Endothelial cell (in vitro differentiated cells): ENCODE data around the gene VPS13D. TPM values are rescaled to one million over a fixed set of nuclear protein-coding genes. Genes with fewer than 3 reads are reported as not detected.

ENCODE experiments used
- DNase-seq: peaks from one replicate; pipeline ENCODE4 v3.0.0; 2021; ENCODE audit warnings: low spot score
- H3K27ac Mint-ChIP-seq: one replicate; pipeline ENCODE4 v1.8.0; 2021; ENCODE audit warnings: mixed read lengths, inconsistent platforms; ENCODE audit not compliant: unreplicated experiment
- H3K27me3 Mint-ChIP-seq: one replicate; pipeline ENCODE4 v1.8.0; 2021; ENCODE audit warnings: mild to moderate bottlenecking, moderate library complexity, mixed read lengths, inconsistent platforms; ENCODE audit not compliant: unreplicated experiment
- H3K36me3 Mint-ChIP-seq: one replicate; pipeline ENCODE4 v1.8.0; 2021; ENCODE audit warnings: mild to moderate bottlenecking, low read depth, mixed read lengths, inconsistent platforms; ENCODE audit not compliant: unreplicated experiment
- H3K4me1 Mint-ChIP-seq: one replicate; pipeline ENCODE4 v1.8.0; 2021; ENCODE audit warnings: mild to moderate bottlenecking, mixed read lengths, inconsistent platforms; ENCODE audit not compliant: unreplicated experiment
- H3K4me3 Mint-ChIP-seq: one replicate; pipeline ENCODE4 v1.8.0; 2021; ENCODE audit warnings: mild to moderate bottlenecking, mixed read lengths, inconsistent platforms; ENCODE audit not compliant: unreplicated experiment
- H3K9me3 Mint-ChIP-seq: one replicate; pipeline ENCODE4 v1.8.0; 2021; ENCODE audit warnings: mixed read lengths, inconsistent platforms; ENCODE audit not compliant: unreplicated experiment
- total RNA-seq: library from RNA; stranded (reverse); fragmentation: NEBNext Ultra II Directional; extraction: Animal tissue kit (Norgen Biotek cat#: 25700); gene quantifications from one replicate; pipeline ENCODE4 v1.2.1, GENCODE V29; 2021; ENCODE audit not compliant: unreplicated experiment
- TF ChIP-seq, protein P1 (sequence below): fragments of 200-600 bp; sonication (generic); IDR thresholded peaks from one replicate; pipeline ENCODE4 v1.5.0; 2021; ENCODE audit warnings: antibody characterized with exemption; ENCODE audit not compliant: unreplicated experiment

Gene VPS13D
- total RNA-seq, 1 donor from 2014 or later: 37.8 TPM

DNA sequence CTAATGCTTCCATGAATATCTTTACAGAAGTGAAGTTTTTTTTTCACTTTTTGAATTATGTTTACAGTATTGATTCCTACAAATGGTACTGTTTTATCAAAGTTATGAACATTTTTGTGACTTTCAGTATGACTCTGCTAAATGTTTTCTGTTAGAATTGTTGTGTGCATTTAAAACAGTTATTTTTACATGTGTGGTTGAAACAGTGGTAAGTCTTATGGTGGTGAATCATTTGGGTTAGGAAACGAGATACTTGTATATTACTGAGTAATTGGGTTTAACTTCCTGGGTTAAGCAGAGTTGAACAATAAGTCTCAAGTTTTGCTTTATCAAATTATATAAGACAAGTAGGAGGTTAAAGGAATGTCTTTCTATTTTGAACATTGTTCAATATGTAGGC, 66.8 kb downstream of the VPS13D start:
- Mint-ChIP-seq H3K36me3 (peaks cover 9% of the 10 kb centered on the region), H3K27ac (no peak overlapping the region), H3K4me3 (no peak overlapping the region), H3K27me3 (no peaks in the 10 kb centered on the region), H3K9me3 (no peaks in the 10 kb centered on the region), H3K4me1 (no peaks in the 10 kb centered on the region)
- no peak for DNase-seq
- TF ChIP-seq, protein P1, sequence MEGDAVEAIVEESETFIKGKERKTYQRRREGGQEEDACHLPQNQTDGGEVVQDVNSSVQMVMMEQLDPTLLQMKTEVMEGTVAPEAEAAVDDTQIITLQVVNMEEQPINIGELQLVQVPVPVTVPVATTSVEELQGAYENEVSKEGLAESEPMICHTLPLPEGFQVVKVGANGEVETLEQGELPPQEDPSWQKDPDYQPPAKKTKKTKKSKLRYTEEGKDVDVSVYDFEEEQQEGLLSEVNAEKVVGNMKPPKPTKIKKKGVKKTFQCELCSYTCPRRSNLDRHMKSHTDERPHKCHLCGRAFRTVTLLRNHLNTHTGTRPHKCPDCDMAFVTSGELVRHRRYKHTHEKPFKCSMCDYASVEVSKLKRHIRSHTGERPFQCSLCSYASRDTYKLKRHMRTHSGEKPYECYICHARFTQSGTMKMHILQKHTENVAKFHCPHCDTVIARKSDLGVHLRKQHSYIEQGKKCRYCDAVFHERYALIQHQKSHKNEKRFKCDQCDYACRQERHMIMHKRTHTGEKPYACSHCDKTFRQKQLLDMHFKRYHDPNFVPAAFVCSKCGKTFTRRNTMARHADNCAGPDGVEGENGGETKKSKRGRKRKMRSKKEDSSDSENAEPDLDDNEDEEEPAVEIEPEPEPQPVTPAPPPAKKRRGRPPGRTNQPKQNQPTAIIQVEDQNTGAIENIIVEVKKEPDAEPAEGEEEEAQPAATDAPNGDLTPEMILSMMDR: no peak

DNA sequence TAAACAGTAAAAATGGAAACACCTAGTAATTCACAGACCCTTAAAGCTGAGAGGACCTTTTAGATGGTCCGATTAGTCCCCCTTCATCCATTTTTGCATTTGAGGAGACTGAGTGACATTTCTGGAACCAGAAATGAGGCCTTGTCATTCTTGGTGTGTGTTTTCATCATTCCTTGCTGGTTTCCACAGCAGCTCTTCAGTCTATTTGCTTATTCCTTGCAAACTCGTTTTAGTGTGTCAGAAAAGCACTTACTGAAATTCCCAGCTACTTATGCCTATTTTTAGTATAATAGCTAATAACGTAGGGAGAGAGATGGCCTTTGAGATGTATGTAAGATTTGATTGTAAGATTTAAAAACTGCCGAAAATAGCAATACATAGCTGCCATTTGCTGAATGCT, 70.9 kb downstream of the VPS13D start:
- Mint-ChIP-seq H3K4me3 (no peak overlapping the region), H3K36me3 (peaks cover 28% of the 10 kb centered on the region), H3K27me3 (no peaks in the 10 kb centered on the region), H3K27ac (no peak overlapping the region), H3K4me1 (no peaks in the 10 kb centered on the region), H3K9me3 (no peaks in the 10 kb centered on the region)
- TF ChIP-seq, protein P1: no peak
- no peak for DNase-seq

DNA sequence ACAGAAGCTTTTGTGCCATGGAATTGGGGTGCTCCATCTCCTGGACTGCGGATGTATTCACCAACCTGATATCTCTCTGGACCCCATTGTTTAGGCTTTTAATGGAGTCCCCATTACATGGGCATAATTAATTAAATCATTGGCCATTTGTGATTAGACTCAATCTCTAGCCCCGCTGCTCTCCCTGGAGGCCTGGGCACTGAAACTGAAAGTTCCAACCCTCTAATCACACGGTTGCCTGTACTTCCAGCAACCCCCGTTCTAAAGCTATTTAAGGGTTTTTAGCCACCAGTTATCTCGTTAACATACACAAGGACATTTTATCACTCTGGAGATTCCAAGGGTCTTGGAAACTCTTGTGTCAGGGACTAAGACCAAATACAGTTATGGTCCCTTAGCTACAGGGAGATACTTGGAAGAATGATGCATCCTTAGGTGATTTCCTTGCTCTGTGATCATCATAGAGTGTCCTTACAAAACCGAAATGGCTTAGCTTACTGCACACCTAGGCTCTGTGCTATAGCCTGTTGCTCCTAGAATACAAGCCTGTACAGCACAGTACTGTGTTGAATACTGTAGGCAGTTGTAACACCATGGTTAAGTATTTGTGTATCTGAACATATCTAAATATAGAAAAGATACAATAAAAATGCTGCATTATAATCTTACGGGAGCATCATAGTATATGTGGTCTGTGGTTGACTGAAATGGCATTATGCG, 71.8 kb downstream of the VPS13D start:
- no peak overlapping the region for H3K4me3 Mint-ChIP-seq
- H3K27ac Mint-ChIP-seq: no peak overlapping the region
- no peaks in the 10 kb centered on the region for H3K27me3 Mint-ChIP-seq
- H3K36me3 Mint-ChIP-seq: peaks cover 37% of the 10 kb centered on the region
- no peaks in the 10 kb centered on the region for H3K9me3 Mint-ChIP-seq
- H3K4me1 Mint-ChIP-seq: no peaks in the 10 kb centered on the region
- no peak for DNase-seq
- TF ChIP-seq, protein P1: no peak

DNA sequence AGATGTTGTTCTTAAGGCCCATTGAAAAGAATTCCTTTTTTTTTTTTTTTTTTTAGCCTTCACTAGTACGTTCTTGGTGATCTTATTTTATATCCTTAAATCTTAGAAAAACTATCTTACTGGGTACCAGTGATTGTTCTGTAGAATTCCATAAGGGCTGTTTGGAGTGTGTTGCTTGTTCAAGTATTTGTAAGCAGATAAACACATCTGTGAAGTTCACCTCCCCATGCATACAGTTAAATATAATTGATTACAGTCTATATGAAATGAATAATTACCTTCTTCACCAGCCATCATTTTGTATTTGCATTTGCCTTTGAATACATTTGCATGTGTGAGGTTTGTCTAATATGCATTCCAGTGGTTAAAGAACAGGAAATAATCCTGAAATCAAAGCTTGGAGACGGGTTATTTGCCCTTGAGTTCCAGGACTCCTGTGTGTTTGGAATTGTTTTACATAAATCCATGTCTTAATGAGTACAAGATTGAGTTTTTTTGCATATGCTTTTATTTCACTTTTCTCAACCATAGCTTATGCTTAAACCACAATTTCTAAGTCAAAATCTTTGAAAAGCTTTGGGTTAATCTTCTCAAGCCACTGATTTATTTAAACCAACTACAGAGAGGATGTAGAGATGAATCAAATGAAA, 73.1 kb downstream of the VPS13D start:
- Mint-ChIP-seq H3K4me1 (no peaks in the 10 kb centered on the region), H3K36me3 (peaks cover 47% of the 10 kb centered on the region), H3K9me3 (no peaks in the 10 kb centered on the region), H3K27ac (no peak overlapping the region), H3K4me3 (no peak overlapping the region), H3K27me3 (no peaks in the 10 kb centered on the region)
- TF ChIP-seq, protein P1: no peak
- no peak for DNase-seq

DNA sequence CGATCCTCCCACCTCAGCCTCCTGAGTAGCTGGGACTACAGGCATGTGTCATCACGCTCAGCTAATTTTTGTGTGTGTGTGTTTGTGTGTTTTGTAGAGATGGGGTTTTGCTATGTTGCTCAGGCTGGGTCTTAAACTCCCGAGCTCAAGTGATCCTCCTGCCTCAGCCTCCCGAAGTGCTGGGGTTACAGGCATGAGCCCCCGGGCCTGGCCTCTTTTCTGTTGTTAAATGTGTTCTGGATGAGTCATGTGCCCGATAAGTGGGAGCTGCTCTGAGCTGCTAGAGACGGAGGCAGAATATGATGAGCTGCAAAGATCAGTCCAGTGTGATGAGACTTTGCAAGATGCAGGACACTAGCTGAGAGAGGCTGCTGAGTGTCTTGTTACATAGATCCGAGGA, 75.5 kb downstream of the VPS13D start:
- H3K4me1 Mint-ChIP-seq: no peaks in the 10 kb centered on the region
- peaks cover 54% of the 10 kb centered on the region for H3K36me3 Mint-ChIP-seq
- H3K4me3 Mint-ChIP-seq: peak overlapping the region; percentile 84
- H3K27me3 Mint-ChIP-seq: no peaks in the 10 kb centered on the region
- DNase-seq: no peak
- no peak overlapping the region for H3K27ac Mint-ChIP-seq
- TF ChIP-seq, protein P1: no peak
- no peaks in the 10 kb centered on the region for H3K9me3 Mint-ChIP-seq
